Kidney (tissue), 14 donors: Measurements from ENCODE around the gene LMF2. TPM values are rescaled to one million over a fixed set of nuclear protein-coding genes. Genes with fewer than 3 reads are reported as not detected.
"Not testable (repeated sequence)": the region's sequence is repeated elsewhere in the genome, so short reads cannot be mapped to it uniquely, and the experiment has no call there.

Experiments used
- DNase-seq, 5 donors: peaks; one replicate each; pipeline ENCODE4 v3.0.0-alpha.2; 2013 to 2020
- FAIRE-seq: peaks from 2 replicates; lab custom pipeline; 2012; peaks lifted over from hg19 to GRCh38; lab: Jason Lieb, UNC
- H3K27ac ChIP-seq, 2 donors: one replicate each; pipeline ENCODE4 v1.7.0; 2013; ENCODE audit warnings: low read depth in 2 of 2, low read length in 2 of 2, inconsistent platforms in 1 of 2
- H3K27me3 ChIP-seq: one replicate; pipeline ENCODE4 v1.7.1; 2013; ENCODE audit warnings: low read length, inconsistent platforms; ENCODE audit not compliant: control insufficient read depth, insufficient read depth
- H3K36me3 ChIP-seq, 3 donors: one replicate each; pipeline versions ENCODE4 v1.7.0 to v1.7.1; 2013; ENCODE audit warnings: low read length in 3 of 3, control low read depth in 1 of 3, inconsistent platforms in 1 of 3; ENCODE audit not compliant: insufficient read depth in 3 of 3, control insufficient read depth in 2 of 3
- H3K4me1 ChIP-seq, 3 donors: one replicate each; pipeline versions ENCODE4 v1.7.0 to v1.7.1; 2013; ENCODE audit warnings: low read length in 3 of 3, inconsistent platforms in 1 of 3, low read depth in 1 of 3; ENCODE audit not compliant: control insufficient read depth in 2 of 3, insufficient read depth in 2 of 3
- H3K4me3 ChIP-seq, 3 donors: one replicate each; pipeline versions ENCODE4 v1.7.0 to v1.8.1; 2013; ENCODE audit warnings: low read length in 3 of 3, control low read depth in 1 of 3, inconsistent platforms in 1 of 3
- H3K9ac ChIP-seq, 3 donors: one replicate each; pipeline versions ENCODE4 v1.7.0 to v1.7.1; 2013; ENCODE audit warnings: low read length in 3 of 3, control low read depth in 1 of 3, inconsistent platforms in 1 of 3
- H3K9me3 ChIP-seq, 3 donors: one replicate each; pipeline versions ENCODE4 v1.7.0 to v1.7.1; 2013; ENCODE audit warnings: low read length in 3 of 3, control low read depth in 1 of 3, inconsistent platforms in 1 of 3; ENCODE audit not compliant: control insufficient read depth in 2 of 3, insufficient read depth in 1 of 3
- CTCF ChIP-seq: IDR thresholded peaks from 3 replicates; pipeline ENCODE4 v1.5.1; 2012; ENCODE audit warnings: mild to moderate bottlenecking, moderate library complexity, borderline replicate concordance; ENCODE audit not compliant: insufficient read depth; ENCODE audit errors: extremely low read depth
- intact Hi-C: fragments of 100-400 bp; cut with DNase I; formaldehyde crosslinking; loops from one replicate; pipeline ENCODE4 v1.11.1; 2022
- polyA plus RNA-seq: library from polyadenylated mRNA; stranded (reverse); fragments of 350-450 nt; fragmentation: Illumina TruSeq; extraction: RNeasy Lipid Tissue Mini Kit (QIAGEN cat#74804); gene quantifications from one replicate; pipeline ENCODE4 v1.2.3, GENCODE V29; 2014; ENCODE audit warnings: low read depth, low replicate concordance; ENCODE audit not compliant: insufficient read depth
- total RNA-seq: library from RNA; stranded (reverse); fragmentation: NEBNext Ultra II Directional; extraction: Animal tissue kit (Norgen Biotek cat#: 25700); gene quantifications from one replicate; pipeline ENCODE4 v1.2.1, GENCODE V29; 2021
- donor health status: control.
- donor health status: control.
- donor health status: control.
- donor health status: control.
- donor health status: control.
- donor health status: DM: yes; HTN: yes; CAD: no.
- donor health status: Normal renal cell carcinoma (clear cell type).

LMF2 gene
- total and polyA plus RNA-seq, 2 donors from 2014 or later: 41.7 to 77.9 TPM

- H3K9ac ChIP-seq: no peak overlapping the region
- no peak overlapping the region for H3K4me3 ChIP-seq
- DNase-seq (no peak), FAIRE-seq (no peak)
- intact Hi-C loops: no loop called here
- peak overlapping the region in 1 of 2 donors; percentile 13 for H3K27ac ChIP-seq
- H3K9me3 ChIP-seq: no peaks in the 10 kb centered on the region
- peaks cover 0 to 6% (median 4%) of the 10 kb centered on the region in 3 donors for H3K4me1 ChIP-seq
- no peaks in the 10 kb centered on the region for H3K36me3 ChIP-seq
- H3K27me3 ChIP-seq: peaks cover 6% of the 10 kb centered on the region
- no peak for TF ChIP-seq CTCF
Measured at GRCh38 chr22:50542416-50542927, 35.0 kb upstream of the LMF2 start.

- FAIRE-seq, H3K4me3 ChIP-seq, H3K9ac ChIP-seq, H3K27me3 ChIP-seq, DNase-seq, H3K9me3 ChIP-seq, H3K27ac ChIP-seq, intact Hi-C loops, H3K4me1 ChIP-seq, H3K36me3 ChIP-seq: not testable (repeated sequence)
Measured at GRCh38 chr22:50541667-50542026, 34.1 kb upstream of the LMF2 start.

DNA sequence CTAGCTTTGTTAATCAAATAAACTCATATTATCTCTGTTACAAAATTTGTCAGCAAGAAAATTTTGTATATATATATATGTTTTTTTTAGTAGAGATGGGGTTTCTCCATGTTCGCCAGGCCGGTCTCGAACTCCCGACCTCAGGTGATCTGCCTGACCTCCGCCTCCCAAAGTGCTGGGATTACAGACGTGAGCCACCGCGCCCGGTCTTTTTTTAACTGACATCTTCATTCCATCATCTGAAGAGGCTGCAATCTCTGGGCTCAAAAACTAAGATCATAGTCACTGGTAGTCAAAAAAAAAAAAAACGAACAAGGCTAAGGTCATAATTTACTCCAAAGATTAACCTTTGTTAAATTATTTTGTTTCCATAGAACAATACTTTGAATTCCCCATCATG, 32.9 kb upstream of the LMF2 start:
- FAIRE-seq: no peak
- Histone ChIP-seq H3K4me1 (peaks cover 0 to 6% (median 4%) of the 10 kb centered on the region in 3 donors), H3K9ac (no peak overlapping the region)

DNA sequence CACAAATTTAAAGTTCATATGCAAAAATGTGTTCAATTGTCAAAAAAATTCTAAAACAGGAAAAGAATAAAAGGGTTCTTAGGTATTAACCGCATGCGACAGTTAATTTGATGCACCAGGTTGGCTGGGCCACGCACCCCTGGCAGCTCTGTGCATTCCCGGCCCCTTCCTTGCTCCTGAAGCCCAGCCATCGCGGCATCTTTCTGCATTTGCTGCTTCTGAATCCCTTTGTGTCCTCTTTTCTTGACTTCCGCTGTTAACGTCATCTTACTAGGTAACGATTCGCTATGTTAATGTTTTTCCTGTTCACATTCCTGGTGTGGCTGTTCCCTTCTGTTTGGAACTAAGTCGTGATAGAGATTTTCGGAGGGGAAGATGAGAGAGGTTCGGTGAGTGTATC, 30.3 kb upstream of the LMF2 start:
- no peak overlapping the region for H3K4me3 ChIP-seq
- H3K9ac ChIP-seq: no peak overlapping the region
- H3K9me3 ChIP-seq: no peaks in the 10 kb centered on the region
- DNase-seq: no peak
- TF ChIP-seq CTCF: no peak
- peak overlapping the region in 1 of 2 donors; percentile 79 for H3K27ac ChIP-seq
- FAIRE-seq: no peak
- intact Hi-C loops: no loop called here
- no peaks in the 10 kb centered on the region for H3K36me3 ChIP-seq
- H3K4me1 ChIP-seq: peaks cover 0 to 4% (median 3%) of the 10 kb centered on the region in 3 donors
- no peaks in the 10 kb centered on the region for H3K27me3 ChIP-seq

More for the DNA sequence above, 32.9 kb upstream of the LMF2 start:
- Histone ChIP-seq H3K27ac (peak overlapping the region in 1 of 2 donors; percentile 20), H3K9me3 (no peaks in the 10 kb centered on the region), H3K4me3 (no peak overlapping the region), H3K27me3 (peaks cover 2% of the 10 kb centered on the region), H3K36me3 (no peaks in the 10 kb centered on the region)
- intact Hi-C loops: no loop called here
- TF ChIP-seq CTCF: no peak
- DNase-seq: no peak
